H1 (cell line): ENCODE data around the gene CCDC15. TPM values are rescaled to one million over a fixed set of nuclear protein-coding genes. Genes with fewer than 3 reads are reported as not detected.

Source experiments
- CEBPB ChIP-seq: IDR thresholded peaks from 2 replicates; pipeline ENCODE4 v1.6.1; 2012; ENCODE audit warnings: low read depth, low read length
- CHD7 ChIP-seq: fragments of 300-600 bp; sonication (generic); IDR thresholded peaks from 2 replicates; pipeline ENCODE4 v1.7.1; 2012; ENCODE audit warnings: low read length, moderate library complexity, mild to moderate bottlenecking, inconsistent platforms; ENCODE audit not compliant: insufficient replicate concordance
- NANOG ChIP-seq: IDR thresholded peaks from 2 replicates; pipeline ENCODE4 v1.6.1; 2011; ENCODE audit warnings: low read length, low read depth, mild to moderate bottlenecking, inconsistent platforms; ENCODE audit not compliant: insufficient read depth, poor library complexity, severe bottlenecking
- RAD21 ChIP-seq, 2 experiments: IDR thresholded peaks in 1 of 2; conservative IDR thresholded peaks in 1 of 2; 2 replicates each; pipeline ENCODE4 v1.6.1; 2011; ENCODE audit warnings: low read depth in 2 of 2, low read length in 2 of 2, improper control_type of control experiment in 1 of 2, inconsistent platforms in 1 of 2, mild to moderate bottlenecking in 1 of 2, moderate library complexity in 1 of 2
- polyA plus RNA-seq, 7 experiments: library from polyadenylated mRNA; depleted of rRNA in 3 of 7; stranded (reverse) in 5 of 7; unstranded in 2 of 7; fragments of >200 nt in 5 of 7; fragments of 200-250 nt in 2 of 7; gene quantifications; 1 replicate in 5 of 7; 2 replicates in 1 of 7; 4 replicates in 1 of 7; pipeline versions ENCODE4 v1.2.1 to v1.2.3, GENCODE V29; 2011 to 2013; ENCODE audit warnings: missing spikeins in 2 of 7, mixed read lengths in 2 of 7
- total RNA-seq: library from RNA; stranded (reverse); fragmentation: NEBNext Ultra II Directional; extraction: Animal tissue kit (Norgen Biotek cat#: 25700); gene quantifications from 2 replicates; pipeline ENCODE4 v1.2.1, GENCODE V29; 2021

Gene CCDC15
- total and polyA plus RNA-seq, 2 of the 8 experiments (the other 6 are each of a cell fraction or from before 2014, with no cell fraction given), result 1.5 to 3.1 TPM

- TF ChIP-seq CHD7, result no peak
- TF ChIP-seq NANOG, result no peak
- TF ChIP-seq RAD21 (IDR thresholded peaks at IDR 0.05 in 1 of 2, conservative IDR thresholded peaks at IDR 0.05 in 1 of 2; ENCODE audit: low read depth in 2 of 2, low read length in 2 of 2), result no peak
- no peak for TF ChIP-seq CEBPB
Observed at GRCh38 chr11:124938206-124938765, 15.7 kb upstream of the CCDC15 start (continued).
